Neural progenitor cell (in vitro differentiated cells): ENCODE data around the gene HRH4. TPM values are rescaled to one million over a fixed set of nuclear protein-coding genes. Genes with fewer than 3 reads are reported as not detected.

Source experiments
- DNase-seq: peaks from one replicate; pipeline ENCODE4 v3.0.0-alpha.2; 2016; ENCODE audit warnings: low spot score
- H2AFZ ChIP-seq: fragments of 200-600 bp; sonication (generic); replicated peaks from 2 replicates; pipeline ENCODE4 v1.6.1; 2016; ENCODE audit warnings: antibody characterized with exemption
- H3F3A ChIP-seq: fragments of 200-600 bp; sonication (generic); 2 replicates; pipeline ENCODE4 v1.6.1; 2016; ENCODE audit warnings: antibody characterized with exemption, low read depth
- H3K27ac ChIP-seq: fragments of 200-600 bp; sonication (generic); 2 replicates; pipeline ENCODE4 v1.5.1; 2016; ENCODE audit warnings: mild to moderate bottlenecking
- H3K27me3 ChIP-seq: fragments of 200-600 bp; sonication (generic); 2 replicates; pipeline ENCODE4 v1.6.1; 2016; ENCODE audit warnings: mild to moderate bottlenecking, moderate library complexity
- H3K36me3 ChIP-seq: fragments of 200-600 bp; sonication (generic); 2 replicates; pipeline ENCODE4 v1.5.1; 2016
- H3K4me1 ChIP-seq: fragments of 200-600 bp; sonication (generic); 2 replicates; pipeline ENCODE4 v1.6.1; 2016; ENCODE audit warnings: mixed run types
- H3K4me2 ChIP-seq: fragments of 200-600 bp; sonication (generic); 2 replicates; pipeline ENCODE4 v1.6.1; 2016
- H3K4me3 ChIP-seq: fragments of 200-600 bp; sonication (generic); 2 replicates; pipeline ENCODE4 v1.5.1; 2016
- H3K79me2 ChIP-seq: fragments of 200-600 bp; sonication (generic); 2 replicates; pipeline ENCODE4 v1.6.1; 2016; ENCODE audit warnings: low read depth
- H3K9ac ChIP-seq: fragments of 200-600 bp; sonication (generic); 2 replicates; pipeline ENCODE4 v1.6.1; 2016
- H3K9me3 ChIP-seq: fragments of 200-600 bp; sonication (generic); 2 replicates; pipeline ENCODE4 v1.5.1; 2016; ENCODE audit warnings: low read depth
- H4K20me1 ChIP-seq: fragments of 200-600 bp; sonication (generic); 2 replicates; pipeline ENCODE4 v1.6.1; 2016; ENCODE audit warnings: low read depth
- H3K27ac Mint-ChIP-seq: 3 replicates; pipeline ENCODE4 v1.8.0; 2021; ENCODE audit warnings: mixed read lengths
- H3K27me3 Mint-ChIP-seq: 2 replicates; pipeline ENCODE4 v1.8.0; 2022; ENCODE audit warnings: low read depth, mild to moderate bottlenecking, inconsistent platforms, moderate library complexity, mixed read lengths; ENCODE audit not compliant: insufficient read depth
- H3K36me3 Mint-ChIP-seq: 3 replicates; pipeline ENCODE4 v1.8.0; 2021; ENCODE audit warnings: mixed read lengths
- H3K4me1 Mint-ChIP-seq: 3 replicates; pipeline ENCODE4 v1.8.0; 2021; ENCODE audit warnings: mixed read lengths
- H3K4me3 Mint-ChIP-seq: 3 replicates; pipeline ENCODE4 v1.8.0; 2021; ENCODE audit warnings: mild to moderate bottlenecking, moderate library complexity, mixed read lengths
- H3K9me3 Mint-ChIP-seq: 3 replicates; pipeline ENCODE4 v1.8.0; 2020; ENCODE audit warnings: mixed read lengths
- EZH2 ChIP-seq: fragments of 200-600 bp; sonication (generic); IDR thresholded peaks from 2 replicates; pipeline ENCODE4 v1.6.1; 2017; ENCODE audit warnings: antibody characterized with exemption, mild to moderate bottlenecking, moderate library complexity
- EZH2phosphoT487 ChIP-seq: fragments of 200-600 bp; sonication (generic); IDR thresholded peaks from 2 replicates; pipeline ENCODE4 v1.6.1; 2017; ENCODE audit warnings: antibody characterized with exemption
- total RNA-seq: library from RNA; depleted of rRNA; stranded (reverse); fragments of >200 nt; gene quantifications from 2 replicates; pipeline ENCODE4 v1.2.3, GENCODE V29; 2015; ENCODE audit warnings: low replicate concordance
- TF ChIP-seq, protein P1 (sequence below): fragments of 200-600 bp; sonication (generic); IDR thresholded peaks from 2 replicates; pipeline ENCODE4 v1.5.1; 2017; ENCODE audit warnings: antibody characterized with exemption, mild to moderate bottlenecking

Gene HRH4
- total RNA-seq, 1 donor from 2014 or later = 0.13 TPM

DNA sequence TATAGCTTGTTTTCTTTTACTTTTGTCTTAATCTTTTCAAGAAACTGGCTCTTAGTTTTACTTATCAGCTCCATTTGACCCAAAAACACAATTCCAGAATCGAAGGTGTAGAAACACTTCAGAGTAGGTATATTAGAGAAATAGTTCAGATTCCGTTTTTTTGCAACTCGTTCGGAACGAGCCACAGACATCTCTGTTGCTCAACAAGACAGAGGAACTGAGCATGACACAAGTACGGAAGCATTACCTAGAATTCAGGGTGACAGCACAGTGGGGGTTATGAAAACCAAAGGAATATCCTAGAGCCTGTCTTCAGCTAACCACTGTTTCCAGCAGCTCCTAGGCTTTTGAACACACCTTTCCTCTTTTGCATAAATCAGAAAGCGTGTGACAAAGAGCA is 5.0 kb downstream of the HRH4 start:
- DNase-seq = no peak
- Histone ChIP-seq H3K4me3 (no peak overlapping the region), H3K4me1 (peaks cover 6% of the 10 kb centered on the region), H3K79me2 (no peaks in the 10 kb centered on the region), H3K4me2 (no peak overlapping the region), H3K27me3 (no peaks in the 10 kb centered on the region), H4K20me1 (no peaks in the 10 kb centered on the region), H2AFZ (no peak overlapping the region), H3K36me3 (no peaks in the 10 kb centered on the region), H3K27ac (no peak overlapping the region), H3K9ac (no peak overlapping the region), H3F3A (no peaks in the 10 kb centered on the region), H3K9me3 (no peaks in the 10 kb centered on the region)
- H3K4me1 Mint-ChIP-seq = peaks cover 26% of the 10 kb centered on the region
- H3K27ac Mint-ChIP-seq = no peak overlapping the region
- no peaks in the 10 kb centered on the region for H3K36me3 Mint-ChIP-seq
- H3K9me3 Mint-ChIP-seq = no peaks in the 10 kb centered on the region
- H3K27me3 Mint-ChIP-seq = peaks cover 2% of the 10 kb centered on the region
- TF ChIP-seq EZH2 = no peak
- TF ChIP-seq, protein P1, sequence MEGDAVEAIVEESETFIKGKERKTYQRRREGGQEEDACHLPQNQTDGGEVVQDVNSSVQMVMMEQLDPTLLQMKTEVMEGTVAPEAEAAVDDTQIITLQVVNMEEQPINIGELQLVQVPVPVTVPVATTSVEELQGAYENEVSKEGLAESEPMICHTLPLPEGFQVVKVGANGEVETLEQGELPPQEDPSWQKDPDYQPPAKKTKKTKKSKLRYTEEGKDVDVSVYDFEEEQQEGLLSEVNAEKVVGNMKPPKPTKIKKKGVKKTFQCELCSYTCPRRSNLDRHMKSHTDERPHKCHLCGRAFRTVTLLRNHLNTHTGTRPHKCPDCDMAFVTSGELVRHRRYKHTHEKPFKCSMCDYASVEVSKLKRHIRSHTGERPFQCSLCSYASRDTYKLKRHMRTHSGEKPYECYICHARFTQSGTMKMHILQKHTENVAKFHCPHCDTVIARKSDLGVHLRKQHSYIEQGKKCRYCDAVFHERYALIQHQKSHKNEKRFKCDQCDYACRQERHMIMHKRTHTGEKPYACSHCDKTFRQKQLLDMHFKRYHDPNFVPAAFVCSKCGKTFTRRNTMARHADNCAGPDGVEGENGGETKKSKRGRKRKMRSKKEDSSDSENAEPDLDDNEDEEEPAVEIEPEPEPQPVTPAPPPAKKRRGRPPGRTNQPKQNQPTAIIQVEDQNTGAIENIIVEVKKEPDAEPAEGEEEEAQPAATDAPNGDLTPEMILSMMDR = no peak
- TF ChIP-seq EZH2phosphoT487 = no peak
- no peak overlapping the region for H3K4me3 Mint-ChIP-seq

- H3K9me3 ChIP-seq = no peaks in the 10 kb centered on the region
- H3K27me3 Mint-ChIP-seq = peaks cover 2% of the 10 kb centered on the region
Measured at GRCh38 chr18:24466771-24467170, 6.3 kb downstream of the HRH4 start.

GRCh38 chr18:24470022-24470618 is 9.7 kb downstream of the HRH4 start:
- no peaks in the 10 kb centered on the region for H3K36me3 ChIP-seq
- Mint-ChIP-seq H3K4me3 (no peak overlapping the region), H3K36me3 (no peaks in the 10 kb centered on the region), H3K4me1 (peaks cover 10% of the 10 kb centered on the region), H3K27me3 (peaks cover under 1% of the 10 kb centered on the region), H3K27ac (no peak overlapping the region), H3K9me3 (peaks cover 3% of the 10 kb centered on the region)
- H3K4me1 ChIP-seq = no peaks in the 10 kb centered on the region
- H3F3A ChIP-seq = no peaks in the 10 kb centered on the region
- H3K79me2 ChIP-seq = no peaks in the 10 kb centered on the region
- TF ChIP-seq EZH2phosphoT487 (no peak), EZH2 (no peak)
- TF ChIP-seq, protein P1 = no peak
- H3K4me3 ChIP-seq = no peak overlapping the region
- no peaks in the 10 kb centered on the region for H4K20me1 ChIP-seq
- H3K9ac ChIP-seq = no peak overlapping the region
- no peak overlapping the region for H2AFZ ChIP-seq
- H3K27ac ChIP-seq = no peak overlapping the region
- no peaks in the 10 kb centered on the region for H3K9me3 ChIP-seq
- H3K27me3 ChIP-seq = no peaks in the 10 kb centered on the region
- no peak for DNase-seq
- H3K4me2 ChIP-seq = no peak overlapping the region

More at GRCh38 chr18:24466771-24467170, 6.3 kb downstream of the HRH4 start:
- Histone ChIP-seq H3K79me2 (no peaks in the 10 kb centered on the region), H4K20me1 (no peaks in the 10 kb centered on the region), H3K9ac (no peak overlapping the region), H3F3A (no peaks in the 10 kb centered on the region), H3K36me3 (no peaks in the 10 kb centered on the region), H2AFZ (no peak overlapping the region), H3K27me3 (no peaks in the 10 kb centered on the region), H3K4me3 (no peak overlapping the region), H3K4me1 (peaks cover 6% of the 10 kb centered on the region), H3K27ac (no peak overlapping the region), H3K4me2 (no peak overlapping the region)
- H3K4me1 Mint-ChIP-seq = peaks cover 28% of the 10 kb centered on the region
- no peak overlapping the region for H3K27ac Mint-ChIP-seq
- no peaks in the 10 kb centered on the region for H3K36me3 Mint-ChIP-seq
- DNase-seq = no peak
- H3K9me3 Mint-ChIP-seq = peaks cover 3% of the 10 kb centered on the region
- H3K4me3 Mint-ChIP-seq = no peak overlapping the region
- TF ChIP-seq EZH2phosphoT487 = no peak
- TF ChIP-seq EZH2 = no peak
- TF ChIP-seq, protein P1 = no peak
